ENCODE data around the gene LRMDA. TPM values are rescaled to one million over a fixed set of nuclear protein-coding genes. Genes with fewer than 3 reads are reported as not detected.
A peak's percentile ranks its signal among the peaks of the same experiment; 100 is the strongest.

The LRMDA gene
- total RNA-seq, 1 donor from 2014 or later = 29.9 TPM

- no peak for ATAC-seq
- intact Hi-C loops (cut with DNase I) = no loop called here
- no peak for DNase-seq
These were observed 203.5 kb downstream of the LRMDA start for GRCh38 chr10:75634947-75635346.

GRCh38 chr10:75638752-75639151 lies 207.3 kb downstream of the LRMDA start:
- no peak overlapping the region for H3K4me3 ChIP-seq
- TF ChIP-seq CTCF (IDR thresholded peaks at IDR 0.05) = no peak
- DNase-seq (no peak), ATAC-seq (no peak)
- H3K4me1 ChIP-seq = no peaks in the 10 kb centered on the region
- H3K36me3 ChIP-seq = no peaks in the 10 kb centered on the region
- H3K27me3 ChIP-seq (ENCODE audit: low read depth) = no peaks in the 10 kb centered on the region
- intact Hi-C loops (cut with DNase I) = no loop called here
- H3K9me3 ChIP-seq = no peaks in the 10 kb centered on the region
- no peak overlapping the region for H3K27ac ChIP-seq

More at GRCh38 chr10:75634947-75635346, 203.5 kb downstream of the LRMDA start:
- Histone ChIP-seq H3K9me3 (no peaks in the 10 kb centered on the region), H3K27me3 (ENCODE audit: low read depth) (no peaks in the 10 kb centered on the region), H3K4me1 (no peaks in the 10 kb centered on the region), H3K27ac (no peak overlapping the region), H3K4me3 (no peak overlapping the region), H3K36me3 (no peaks in the 10 kb centered on the region)
- TF ChIP-seq CTCF (IDR thresholded peaks at IDR 0.05) = no peak

GRCh38 chr10:75639736-75640135 lies 208.3 kb downstream of the LRMDA start:
- H3K36me3 ChIP-seq = no peaks in the 10 kb centered on the region
- no peak for TF ChIP-seq CTCF (IDR thresholded peaks at IDR 0.05)
- DNase-seq (no peak), ATAC-seq (no peak)
- no peaks in the 10 kb centered on the region for H3K4me1 ChIP-seq
- H3K4me3 ChIP-seq = no peak overlapping the region
- no peaks in the 10 kb centered on the region for H3K9me3 ChIP-seq
- no peaks in the 10 kb centered on the region for H3K27me3 ChIP-seq (ENCODE audit: low read depth)
- no peak overlapping the region for H3K27ac ChIP-seq
- intact Hi-C loops (cut with DNase I) = no loop called here

GRCh38 chr10:75640381-75640780 lies 209.0 kb downstream of the LRMDA start:
- no peak overlapping the region for H3K27ac ChIP-seq
- DNase-seq = no peak
- H3K36me3 ChIP-seq = no peaks in the 10 kb centered on the region
- H3K27me3 ChIP-seq (ENCODE audit: low read depth) = no peaks in the 10 kb centered on the region
- peak in 1 of 2 donors; percentile 34 for ATAC-seq
- no peaks in the 10 kb centered on the region for H3K4me1 ChIP-seq
- no peak overlapping the region for H3K4me3 ChIP-seq
- TF ChIP-seq CTCF (IDR thresholded peaks at IDR 0.05) = no peak
- intact Hi-C loops (cut with DNase I) = no loop called here
- no peaks in the 10 kb centered on the region for H3K9me3 ChIP-seq

- DNase-seq = no peak
- H3K36me3 ChIP-seq = no peaks in the 10 kb centered on the region
- H3K4me3 ChIP-seq = no peak overlapping the region
- no peaks in the 10 kb centered on the region for H3K4me1 ChIP-seq
- intact Hi-C loops (cut with DNase I) = no loop called here
- H3K27ac ChIP-seq = no peak overlapping the region
- peak; percentile 83 for ATAC-seq
- no peaks in the 10 kb centered on the region for H3K9me3 ChIP-seq
- no peaks in the 10 kb centered on the region for H3K27me3 ChIP-seq (ENCODE audit: low read depth)
- no peak for TF ChIP-seq CTCF (IDR thresholded peaks at IDR 0.05)
These were observed 209.4 kb downstream of the LRMDA start for GRCh38 chr10:75640803-75641202.

- Histone ChIP-seq H3K4me1 (no peaks in the 10 kb centered on the region), H3K9me3 (no peaks in the 10 kb centered on the region), H3K4me3 (no peak overlapping the region), H3K27me3 (ENCODE audit: low read depth) (no peaks in the 10 kb centered on the region), H3K36me3 (no peaks in the 10 kb centered on the region), H3K27ac (no peak overlapping the region)
- no peak for ATAC-seq
- intact Hi-C loops (cut with DNase I) = no loop called here
- no peak for TF ChIP-seq CTCF (IDR thresholded peaks at IDR 0.05)
- no peak for DNase-seq
These were observed 212.0 kb downstream of the LRMDA start for GRCh38 chr10:75643405-75643804.
